Measurements from ENCODE around the gene NANS.
"Not testable (repeated sequence)": the region's sequence is repeated elsewhere in the genome, so short reads cannot be mapped to it uniquely, and the experiment has no call there.

The NANS gene

DNA sequence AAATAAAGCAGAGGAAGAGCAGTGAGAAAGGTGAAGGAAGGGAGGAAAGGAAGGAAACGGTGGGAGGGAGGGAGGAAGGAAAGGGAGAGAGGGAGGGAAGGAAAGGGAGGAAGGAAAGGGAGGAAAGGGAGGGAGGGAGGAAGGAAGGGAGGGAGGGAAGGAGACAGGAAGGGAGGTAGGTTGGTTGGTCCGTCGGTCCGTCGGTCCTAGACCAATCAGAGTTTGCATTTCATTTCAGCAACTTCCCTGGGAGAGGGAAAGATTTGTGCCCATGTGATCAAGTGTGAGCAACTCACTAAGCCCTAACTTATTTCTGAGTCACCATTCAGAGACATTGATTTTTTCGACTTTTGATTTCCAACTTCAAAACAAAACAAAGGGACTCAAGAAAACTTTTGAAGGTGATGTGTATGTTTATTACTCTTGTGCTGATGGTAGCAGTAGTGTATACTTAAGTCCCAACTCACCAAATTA is 18.8 kb downstream of the NANS start:
- Histone ChIP-seq H3K27me3 (ENCODE audit: control insufficient read depth in 1 of 2, insufficient read depth in 2 of 2, low read length in 2 of 2) (no peaks in the 10 kb centered on the region), H3K4me3 (ENCODE audit: low read depth in 1 of 2, low read length in 2 of 2) (no peak overlapping the region), H3K27ac (ENCODE audit: low read depth, low read length) (no peak overlapping the region), H3K9ac (ENCODE audit: low read depth in 1 of 2, low read length in 2 of 2) (no peak overlapping the region), H3K4me1 (ENCODE audit: control insufficient read depth in 1 of 2, insufficient read depth in 2 of 2, low read length in 2 of 2) (peaks cover 38 to 43% of the 10 kb centered on the region in 2 donors), H3K9me3 (ENCODE audit: control insufficient read depth in 1 of 2, low read length in 2 of 2) (no peaks in the 10 kb centered on the region), H3K36me3 (ENCODE audit: control insufficient read depth in 1 of 2, insufficient read depth in 2 of 2, low read length in 2 of 2) (peaks cover 19 to 26% of the 10 kb centered on the region in 2 donors)

DNA sequence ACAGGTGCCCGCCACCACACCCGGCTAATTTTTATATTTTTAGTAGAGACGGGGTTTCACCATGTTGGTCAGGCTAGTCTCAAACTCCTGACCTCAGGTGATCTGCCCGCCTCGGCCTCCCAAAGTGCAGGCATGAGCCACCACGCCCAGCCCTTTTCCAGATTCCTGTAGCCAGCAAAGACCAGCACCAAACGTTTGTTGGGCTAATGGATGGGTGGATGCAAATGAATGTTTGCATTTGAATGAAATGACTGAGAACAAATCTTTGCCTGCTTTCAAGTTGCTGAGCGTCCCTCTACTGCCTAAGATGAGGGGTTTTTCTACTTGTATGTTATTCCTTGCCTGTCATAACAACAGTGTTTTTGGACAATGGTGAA is 20.0 kb downstream of the NANS start:
- Histone ChIP-seq H3K36me3 (ENCODE audit: control insufficient read depth in 1 of 2, insufficient read depth in 2 of 2, low read length in 2 of 2) (peaks cover 28 to 37% of the 10 kb centered on the region in 2 donors), H3K4me1 (ENCODE audit: control insufficient read depth in 1 of 2, insufficient read depth in 2 of 2, low read length in 2 of 2) (peaks cover 32 to 47% of the 10 kb centered on the region in 2 donors)
- H3K9me3 ChIP-seq (ENCODE audit: control insufficient read depth in 1 of 2, low read length in 2 of 2); H3K9ac ChIP-seq (ENCODE audit: low read depth in 1 of 2, low read length in 2 of 2); H3K4me3 ChIP-seq (ENCODE audit: low read depth in 1 of 2, low read length in 2 of 2); H3K27ac ChIP-seq (ENCODE audit: low read depth, low read length); H3K27me3 ChIP-seq (ENCODE audit: control insufficient read depth in 1 of 2, insufficient read depth in 2 of 2, low read length in 2 of 2): not testable (repeated sequence)

GRCh38 chr9:98078895-98079294 is 22.4 kb downstream of the NANS start:
- no peaks in the 10 kb centered on the region for H3K9me3 ChIP-seq (ENCODE audit: control insufficient read depth in 1 of 2, low read length in 2 of 2)
- H3K27ac ChIP-seq (ENCODE audit: low read depth, low read length): no peak overlapping the region
- H3K27me3 ChIP-seq (ENCODE audit: control insufficient read depth in 1 of 2, insufficient read depth in 2 of 2, low read length in 2 of 2): no peaks in the 10 kb centered on the region
- no peak overlapping the region for H3K4me3 ChIP-seq (ENCODE audit: low read depth in 1 of 2, low read length in 2 of 2)
- H3K4me1 ChIP-seq (ENCODE audit: control insufficient read depth in 1 of 2, insufficient read depth in 2 of 2, low read length in 2 of 2): peaks cover 30 to 53% of the 10 kb centered on the region in 2 donors
- no peak overlapping the region for H3K9ac ChIP-seq (ENCODE audit: low read depth in 1 of 2, low read length in 2 of 2)
- peaks cover 37 to 60% of the 10 kb centered on the region in 2 donors for H3K36me3 ChIP-seq (ENCODE audit: control insufficient read depth in 1 of 2, insufficient read depth in 2 of 2, low read length in 2 of 2)

DNA sequence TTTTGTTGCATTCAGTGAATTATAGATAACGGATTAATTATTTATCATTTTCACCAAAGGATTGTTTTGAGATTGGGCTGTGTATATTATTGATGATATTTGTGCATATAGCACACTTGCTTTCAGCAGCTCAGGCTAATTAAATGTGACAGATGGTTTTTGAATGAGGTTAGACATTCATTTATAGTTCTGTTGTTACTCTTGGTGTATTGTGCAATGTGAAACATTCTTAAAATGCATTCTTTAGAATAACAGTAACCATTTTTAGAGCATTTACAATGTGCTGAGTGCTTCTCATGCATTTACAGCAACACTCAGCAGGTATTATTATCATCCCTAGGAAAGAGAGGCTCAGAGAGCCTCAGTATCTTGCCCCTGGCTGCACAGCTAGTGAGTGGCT is 23.8 kb downstream of the NANS start:
- no peak overlapping the region for H3K27ac ChIP-seq (ENCODE audit: low read depth, low read length)

GRCh38 chr9:98080780-98081179 is 24.2 kb downstream of the NANS start:
- Histone ChIP-seq H3K27me3 (ENCODE audit: control insufficient read depth in 1 of 2, insufficient read depth in 2 of 2, low read length in 2 of 2) (no peaks in the 10 kb centered on the region), H3K27ac (ENCODE audit: low read depth, low read length) (no peak overlapping the region), H3K36me3 (ENCODE audit: control insufficient read depth in 1 of 2, insufficient read depth in 2 of 2, low read length in 2 of 2) (peaks cover 42 to 78% of the 10 kb centered on the region in 2 donors)

More for the DNA sequence above, 23.8 kb downstream of the NANS start:
- H3K9me3 ChIP-seq (ENCODE audit: control insufficient read depth in 1 of 2, low read length in 2 of 2): no peaks in the 10 kb centered on the region
- no peak overlapping the region for H3K4me3 ChIP-seq (ENCODE audit: low read depth in 1 of 2, low read length in 2 of 2)
- peaks cover 17 to 41% of the 10 kb centered on the region in 2 donors for H3K4me1 ChIP-seq (ENCODE audit: control insufficient read depth in 1 of 2, insufficient read depth in 2 of 2, low read length in 2 of 2)
- no peaks in the 10 kb centered on the region for H3K27me3 ChIP-seq (ENCODE audit: control insufficient read depth in 1 of 2, insufficient read depth in 2 of 2, low read length in 2 of 2)
- H3K36me3 ChIP-seq (ENCODE audit: control insufficient read depth in 1 of 2, insufficient read depth in 2 of 2, low read length in 2 of 2): peaks cover 42 to 74% of the 10 kb centered on the region in 2 donors
- no peak overlapping the region for H3K9ac ChIP-seq (ENCODE audit: low read depth in 1 of 2, low read length in 2 of 2)

GRCh38 chr9:98081477-98082219 is 25.1 kb downstream of the NANS start:
- Histone ChIP-seq H3K9ac (ENCODE audit: low read depth in 1 of 2, low read length in 2 of 2) (no peak overlapping the region), H3K4me3 (ENCODE audit: low read depth in 1 of 2, low read length in 2 of 2) (no peak overlapping the region), H3K27me3 (ENCODE audit: control insufficient read depth in 1 of 2, insufficient read depth in 2 of 2, low read length in 2 of 2) (no peaks in the 10 kb centered on the region), H3K4me1 (ENCODE audit: control insufficient read depth in 1 of 2, insufficient read depth in 2 of 2, low read length in 2 of 2) (peaks cover 14 to 34% of the 10 kb centered on the region in 2 donors), H3K27ac (ENCODE audit: low read depth, low read length) (peak overlapping the region; percentile 17), H3K36me3 (ENCODE audit: control insufficient read depth in 1 of 2, insufficient read depth in 2 of 2, low read length in 2 of 2) (peaks cover 48 to 82% of the 10 kb centered on the region in 2 donors), H3K9me3 (ENCODE audit: control insufficient read depth in 1 of 2, low read length in 2 of 2) (no peaks in the 10 kb centered on the region)

More at GRCh38 chr9:98080780-98081179, 24.2 kb downstream of the NANS start:
- H3K9ac ChIP-seq (ENCODE audit: low read depth in 1 of 2, low read length in 2 of 2): no peak overlapping the region
- H3K4me3 ChIP-seq (ENCODE audit: low read depth in 1 of 2, low read length in 2 of 2): no peak overlapping the region
- H3K9me3 ChIP-seq (ENCODE audit: control insufficient read depth in 1 of 2, low read length in 2 of 2): no peaks in the 10 kb centered on the region
- peaks cover 14 to 36% of the 10 kb centered on the region in 2 donors for H3K4me1 ChIP-seq (ENCODE audit: control insufficient read depth in 1 of 2, insufficient read depth in 2 of 2, low read length in 2 of 2)

DNA sequence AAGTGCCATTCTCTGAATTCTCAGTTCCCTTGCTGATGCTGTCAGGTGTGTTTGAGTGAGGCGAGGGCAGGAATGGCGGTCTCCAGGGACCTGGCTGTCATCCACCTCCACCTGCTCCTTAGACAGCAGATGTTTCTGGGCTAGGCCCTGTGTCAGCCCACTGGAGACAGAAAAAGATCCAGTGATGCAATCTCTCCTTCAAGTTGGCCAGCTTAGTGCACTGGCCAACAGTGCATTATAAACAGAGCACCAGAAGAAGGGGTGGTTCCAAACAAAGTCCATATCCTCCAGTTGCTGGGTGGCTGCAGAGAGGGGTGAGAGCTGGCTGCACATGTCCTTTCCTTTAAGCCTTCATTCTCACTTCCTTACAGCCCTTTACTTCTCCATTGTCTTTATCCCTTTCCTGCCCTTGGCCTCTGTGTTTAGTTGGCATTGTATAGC is 26.5 kb downstream of the NANS start:
- H3K9ac ChIP-seq (ENCODE audit: low read depth in 1 of 2, low read length in 2 of 2): no peak overlapping the region
- no peaks in the 10 kb centered on the region for H3K9me3 ChIP-seq (ENCODE audit: control insufficient read depth in 1 of 2, low read length in 2 of 2)
- H3K36me3 ChIP-seq (ENCODE audit: control insufficient read depth in 1 of 2, insufficient read depth in 2 of 2, low read length in 2 of 2): peaks cover 37 to 79% of the 10 kb centered on the region in 2 donors
- no peak overlapping the region for H3K27ac ChIP-seq (ENCODE audit: low read depth, low read length)
- peaks cover 14 to 34% of the 10 kb centered on the region in 2 donors for H3K4me1 ChIP-seq (ENCODE audit: control insufficient read depth in 1 of 2, insufficient read depth in 2 of 2, low read length in 2 of 2)
- H3K4me3 ChIP-seq (ENCODE audit: low read depth in 1 of 2, low read length in 2 of 2): no peak overlapping the region
- H3K27me3 ChIP-seq (ENCODE audit: control insufficient read depth in 1 of 2, insufficient read depth in 2 of 2, low read length in 2 of 2): no peaks in the 10 kb centered on the region

- no peaks in the 10 kb centered on the region for H3K9me3 ChIP-seq (ENCODE audit: control insufficient read depth in 1 of 2, low read length in 2 of 2)
- no peak overlapping the region for H3K9ac ChIP-seq (ENCODE audit: low read depth in 1 of 2, low read length in 2 of 2)
- H3K36me3 ChIP-seq (ENCODE audit: control insufficient read depth in 1 of 2, insufficient read depth in 2 of 2, low read length in 2 of 2): peaks cover 35 to 76% of the 10 kb centered on the region in 2 donors
- H3K27ac ChIP-seq (ENCODE audit: low read depth, low read length): no peak overlapping the region
- no peak overlapping the region for H3K4me3 ChIP-seq (ENCODE audit: low read depth in 1 of 2, low read length in 2 of 2)
- H3K4me1 ChIP-seq (ENCODE audit: control insufficient read depth in 1 of 2, insufficient read depth in 2 of 2, low read length in 2 of 2): peaks cover 14 to 34% of the 10 kb centered on the region in 2 donors
- no peaks in the 10 kb centered on the region for H3K27me3 ChIP-seq (ENCODE audit: control insufficient read depth in 1 of 2, insufficient read depth in 2 of 2, low read length in 2 of 2)
Measured at GRCh38 chr9:98083566-98084183, 27.1 kb downstream of the NANS start.

GRCh38 chr9:98084396-98084795 is 27.9 kb downstream of the NANS start:
- H3K9ac ChIP-seq (ENCODE audit: low read depth in 1 of 2, low read length in 2 of 2): no peak overlapping the region
- H3K27ac ChIP-seq (ENCODE audit: low read depth, low read length): no peak overlapping the region
- H3K4me3 ChIP-seq (ENCODE audit: low read depth in 1 of 2, low read length in 2 of 2): no peak overlapping the region
- H3K4me1 ChIP-seq (ENCODE audit: control insufficient read depth in 1 of 2, insufficient read depth in 2 of 2, low read length in 2 of 2): peaks cover 14 to 34% of the 10 kb centered on the region in 2 donors
- H3K36me3 ChIP-seq (ENCODE audit: control insufficient read depth in 1 of 2, insufficient read depth in 2 of 2, low read length in 2 of 2): peaks cover 35 to 75% of the 10 kb centered on the region in 2 donors
- no peaks in the 10 kb centered on the region for H3K27me3 ChIP-seq (ENCODE audit: control insufficient read depth in 1 of 2, insufficient read depth in 2 of 2, low read length in 2 of 2)
- H3K9me3 ChIP-seq (ENCODE audit: control insufficient read depth in 1 of 2, low read length in 2 of 2): no peaks in the 10 kb centered on the region

DNA sequence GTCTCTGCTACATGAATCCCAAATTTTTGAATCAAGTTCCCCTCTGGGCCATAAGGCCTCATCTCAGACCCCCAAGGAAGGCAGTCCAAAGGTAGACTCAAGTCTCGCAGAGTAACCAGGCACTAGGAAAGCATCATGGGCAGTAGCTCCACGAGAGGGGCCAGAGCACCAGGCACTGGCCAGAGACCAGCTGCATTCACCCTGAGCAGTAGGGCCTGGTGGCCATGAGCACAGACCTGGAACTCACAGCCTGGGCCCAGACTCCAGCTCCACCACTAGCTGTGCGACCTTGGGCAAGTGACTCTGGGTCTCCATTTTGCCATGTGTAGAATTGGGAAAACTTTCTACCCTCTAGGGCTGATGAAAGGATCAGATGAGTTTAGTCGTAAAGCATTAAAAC is 28.5 kb downstream of the NANS start:
- peaks cover 14 to 34% of the 10 kb centered on the region in 2 donors for H3K4me1 ChIP-seq (ENCODE audit: control insufficient read depth in 1 of 2, insufficient read depth in 2 of 2, low read length in 2 of 2)
- H3K36me3 ChIP-seq (ENCODE audit: control insufficient read depth in 1 of 2, insufficient read depth in 2 of 2, low read length in 2 of 2): peaks cover 31 to 72% of the 10 kb centered on the region in 2 donors
- no peak overlapping the region for H3K27ac ChIP-seq (ENCODE audit: low read depth, low read length)
- no peaks in the 10 kb centered on the region for H3K27me3 ChIP-seq (ENCODE audit: control insufficient read depth in 1 of 2, insufficient read depth in 2 of 2, low read length in 2 of 2)
- H3K9me3 ChIP-seq (ENCODE audit: control insufficient read depth in 1 of 2, low read length in 2 of 2): no peaks in the 10 kb centered on the region
- no peak overlapping the region for H3K9ac ChIP-seq (ENCODE audit: low read depth in 1 of 2, low read length in 2 of 2)
- H3K4me3 ChIP-seq (ENCODE audit: low read depth in 1 of 2, low read length in 2 of 2): no peak overlapping the region
